HepG2 (cell line): ENCODE data around the gene NFX1. TPM values are rescaled to one million over a fixed set of nuclear protein-coding genes. Genes with fewer than 3 reads are reported as not detected.
"Not testable (repeated sequence)": the region's sequence is repeated elsewhere in the genome, so short reads cannot be mapped to it uniquely, and the experiment has no call there.

ENCODE experiments used
- ARNTL ChIP-seq: sonication (generic); formaldehyde crosslinking; IDR thresholded peaks from 2 replicates; pipeline ENCODE4 v1.4.0; 2020; ENCODE audit warnings: mild to moderate bottlenecking, missing genetic modification reagents
- CREM ChIP-seq, 2 experiments: sonication (generic) in 1 of 2; formaldehyde crosslinking in 1 of 2; IDR thresholded peaks; 2 replicates each; pipeline versions ENCODE4 v1.4.0 to v1.6.1; 2016 to 2020; ENCODE audit warnings: antibody characterized with exemption in 1 of 2, mild to moderate bottlenecking in 1 of 2, missing genetic modification reagents in 1 of 2
- ESRRA ChIP-seq: sonication (generic); formaldehyde crosslinking; IDR thresholded peaks from 2 replicates; pipeline ENCODE4 v1.5.1; 2020; ENCODE audit warnings: mild to moderate bottlenecking, low read depth, missing genetic modification reagents
- FOXK1 ChIP-seq: sonication (generic); formaldehyde crosslinking; IDR thresholded peaks from 2 replicates; pipeline ENCODE4 v1.4.0; 2020; ENCODE audit warnings: low read depth, missing genetic modification reagents, borderline replicate concordance
- GABPB1 ChIP-seq: IDR thresholded peaks from 2 replicates; pipeline ENCODE4 v1.6.1; 2016; ENCODE audit warnings: mild to moderate bottlenecking, missing genetic modification reagents, moderate library complexity, missing compliant biosample characterization
- HNF4A ChIP-seq: sonication (generic); formaldehyde crosslinking; IDR thresholded peaks from 2 replicates; pipeline ENCODE4 v1.4.0; 2020; ENCODE audit warnings: missing genetic modification reagents
- KDM2A ChIP-seq: sonication (generic); formaldehyde crosslinking; IDR thresholded peaks from 2 replicates; pipeline ENCODE4 v1.4.0; 2020; ENCODE audit warnings: low read depth, missing genetic modification reagents, borderline replicate concordance
- LCORL ChIP-seq, 2 experiments: fragments of 450-650 bp in 1 of 2; sonication (generic) in 1 of 2; formaldehyde crosslinking in 1 of 2; IDR thresholded peaks; 2 replicates each; pipeline versions ENCODE4 v1.5.0 to v1.6.1; 2017 to 2020; ENCODE audit warnings: antibody characterized with exemption in 1 of 2, missing genetic modification reagents in 1 of 2
- MIER3 ChIP-seq: IDR thresholded peaks from 2 replicates; pipeline ENCODE4 v1.6.1; 2016; ENCODE audit warnings: missing compliant biosample characterization, borderline replicate concordance
- NR2F6 ChIP-seq, 2 experiments: IDR thresholded peaks; 2 replicates each; pipeline ENCODE4 v1.6.1; 2016; ENCODE audit warnings: antibody characterized with exemption in 1 of 2, mild to moderate bottlenecking in 1 of 2
- RCOR2 ChIP-seq: IDR thresholded peaks from 2 replicates; pipeline ENCODE4 v1.6.1; 2016; ENCODE audit warnings: missing biosample characterization, missing genetic modification reagents
- REPIN1 ChIP-seq: sonication (generic); formaldehyde crosslinking; IDR thresholded peaks from 2 replicates; pipeline ENCODE4 v1.8.0; 2022; ENCODE audit warnings: missing genetic modification reagents, low read depth, mild to moderate bottlenecking, borderline replicate concordance
- SAP130 ChIP-seq: IDR thresholded peaks from 2 replicates; pipeline ENCODE4 v1.6.1; 2016; ENCODE audit warnings: low read depth
- TFDP2 ChIP-seq: sonication (generic); formaldehyde crosslinking; IDR thresholded peaks from 2 replicates; pipeline ENCODE4 v1.4.0; 2020; ENCODE audit warnings: missing genetic modification reagents
- polyA plus RNA-seq, 8 experiments: library from polyadenylated mRNA; depleted of rRNA in 3 of 8; stranded (reverse) in 7 of 8; unstranded in 1 of 8; fragments of >200 nt; fragmentation: Illumina TruSeq in 4 of 8; extraction: Trizol in 4 of 8; gene quantifications; 2 replicates each; pipeline versions ENCODE4 v1.2.1 to v1.2.3, GENCODE V29; 2011 to 2016; ENCODE audit warnings: low read depth in 4 of 8, missing spikeins in 1 of 8, mixed read lengths in 1 of 8; ENCODE audit not compliant: insufficient read depth in 1 of 8
- total RNA-seq, 5 experiments: library from RNA; depleted of rRNA; stranded (reverse); fragments of >200 nt; fragmentation: Illumina TruSeq; extraction: Trizol; gene quantifications; 2 replicates each; pipeline ENCODE4 v1.2.3, GENCODE V29; 2016; ENCODE audit warnings: low read depth in 1 of 5
- TF ChIP-seq, protein P1 (sequence below): sonication (generic); formaldehyde crosslinking; IDR thresholded peaks from 2 replicates; pipeline ENCODE4 v1.4.0; 2020; ENCODE audit warnings: missing genetic modification reagents, borderline replicate concordance
- TF ChIP-seq, protein P2 (sequence below): sonication (generic); formaldehyde crosslinking; IDR thresholded peaks from 2 replicates; pipeline ENCODE4 v1.9.0; 2022; ENCODE audit warnings: low read depth, missing genetic modification reagents
- TF ChIP-seq, protein P3 (sequence below): sonication (generic); formaldehyde crosslinking; IDR thresholded peaks from 2 replicates; pipeline ENCODE4 v1.4.0; 2020; ENCODE audit warnings: missing genetic modification reagents
- TF ChIP-seq, protein P4 (sequence below): IDR thresholded peaks from 2 replicates; pipeline ENCODE4 v1.6.1; 2012; ENCODE audit warnings: inconsistent platforms

Gene NFX1
- total and polyA plus RNA-seq, 2 of the 13 experiments (the other 11 are each of a cell fraction or from before 2014, with no cell fraction given): 23.9 to 27.5 TPM

DNA sequence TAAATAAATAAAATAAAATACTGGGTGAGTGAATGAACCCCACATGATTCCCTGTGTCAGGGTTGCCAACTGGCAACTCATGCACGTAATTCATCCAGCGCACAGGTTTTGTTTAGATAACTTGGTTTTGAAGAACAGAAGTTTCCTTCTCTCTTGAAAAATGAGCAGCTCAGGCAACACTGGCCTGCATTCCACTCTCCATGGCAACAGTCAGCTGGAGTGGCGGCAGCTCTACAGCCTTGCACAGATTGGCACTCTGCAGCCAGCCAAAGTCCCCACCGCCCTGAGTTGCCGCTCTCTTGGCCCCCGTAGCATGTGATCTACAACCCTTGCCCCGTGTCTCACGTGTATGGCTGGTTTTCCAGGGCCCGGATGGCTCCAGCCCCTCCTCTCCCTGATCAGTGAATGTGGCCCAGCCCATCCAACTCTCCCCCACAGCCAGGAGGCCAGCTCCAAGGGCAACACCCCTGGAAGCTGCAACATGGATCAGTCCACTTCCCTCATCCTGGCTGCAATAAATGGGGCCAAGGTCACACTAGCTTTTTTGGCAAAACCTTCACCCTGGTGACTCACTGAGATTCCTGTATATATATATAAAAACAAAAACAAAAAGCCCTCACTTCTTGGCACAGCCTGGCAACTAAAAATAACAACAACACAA is 100.9 kb downstream of the NFX1 start (continued):
- TF ChIP-seq CREM (IDR thresholded peaks at IDR 0.05): peak; percentile 47; the same call in 1 of the 2 replicates
- TF ChIP-seq CREM (CRISPR knock-in tag; IDR thresholded peaks at IDR 0.05): not testable (repeated sequence)
- TF ChIP-seq, protein P1, sequence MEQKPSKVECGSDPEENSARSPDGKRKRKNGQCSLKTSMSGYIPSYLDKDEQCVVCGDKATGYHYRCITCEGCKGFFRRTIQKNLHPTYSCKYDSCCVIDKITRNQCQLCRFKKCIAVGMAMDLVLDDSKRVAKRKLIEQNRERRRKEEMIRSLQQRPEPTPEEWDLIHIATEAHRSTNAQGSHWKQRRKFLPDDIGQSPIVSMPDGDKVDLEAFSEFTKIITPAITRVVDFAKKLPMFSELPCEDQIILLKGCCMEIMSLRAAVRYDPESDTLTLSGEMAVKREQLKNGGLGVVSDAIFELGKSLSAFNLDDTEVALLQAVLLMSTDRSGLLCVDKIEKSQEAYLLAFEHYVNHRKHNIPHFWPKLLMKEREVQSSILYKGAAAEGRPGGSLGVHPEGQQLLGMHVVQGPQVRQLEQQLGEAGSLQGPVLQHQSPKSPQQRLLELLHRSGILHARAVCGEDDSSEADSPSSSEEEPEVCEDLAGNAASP (CRISPR knock-in tag): peak; percentile 22; the same call in 1 of the 2 replicates
- TF ChIP-seq NR2F6 (IDR thresholded peaks at IDR 0.05): peak; percentile 44
- peak; percentile 70 for TF ChIP-seq NR2F6 (CRISPR knock-in tag; IDR thresholded peaks at IDR 0.05)
- peak; percentile 70 for TF ChIP-seq HNF4A (CRISPR knock-in tag)
- TF ChIP-seq SAP130 (CRISPR knock-in tag): peak; percentile 94
- TF ChIP-seq ARNTL (CRISPR knock-in tag): peak; percentile 97
- peak; percentile 60; the same call in 1 of the 2 replicates for TF ChIP-seq FOXK1
- TF ChIP-seq, protein P2, sequence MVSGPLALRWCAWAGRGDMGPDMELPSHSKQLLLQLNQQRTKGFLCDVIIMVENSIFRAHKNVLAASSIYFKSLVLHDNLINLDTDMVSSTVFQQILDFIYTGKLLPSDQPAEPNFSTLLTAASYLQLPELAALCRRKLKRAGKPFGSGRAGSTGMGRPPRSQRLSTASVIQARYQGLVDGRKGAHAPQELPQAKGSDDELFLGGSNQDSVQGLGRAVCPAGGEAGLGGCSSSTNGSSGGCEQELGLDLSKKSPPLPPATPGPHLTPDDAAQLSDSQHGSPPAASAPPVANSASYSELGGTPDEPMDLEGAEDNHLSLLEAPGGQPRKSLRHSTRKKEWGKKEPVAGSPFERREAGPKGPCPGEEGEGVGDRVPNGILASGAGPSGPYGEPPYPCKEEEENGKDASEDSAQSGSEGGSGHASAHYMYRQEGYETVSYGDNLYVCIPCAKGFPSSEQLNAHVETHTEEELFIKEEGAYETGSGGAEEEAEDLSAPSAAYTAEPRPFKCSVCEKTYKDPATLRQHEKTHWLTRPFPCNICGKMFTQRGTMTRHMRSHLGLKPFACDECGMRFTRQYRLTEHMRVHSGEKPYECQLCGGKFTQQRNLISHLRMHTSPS: peak; percentile 50; the same call in 1 of the 2 replicates
- 0 out of 2 replicates have a peak, but pooled peaks have one; percentile 25 for TF ChIP-seq RCOR2 (CRISPR knock-in tag)
- TF ChIP-seq, protein P3, sequence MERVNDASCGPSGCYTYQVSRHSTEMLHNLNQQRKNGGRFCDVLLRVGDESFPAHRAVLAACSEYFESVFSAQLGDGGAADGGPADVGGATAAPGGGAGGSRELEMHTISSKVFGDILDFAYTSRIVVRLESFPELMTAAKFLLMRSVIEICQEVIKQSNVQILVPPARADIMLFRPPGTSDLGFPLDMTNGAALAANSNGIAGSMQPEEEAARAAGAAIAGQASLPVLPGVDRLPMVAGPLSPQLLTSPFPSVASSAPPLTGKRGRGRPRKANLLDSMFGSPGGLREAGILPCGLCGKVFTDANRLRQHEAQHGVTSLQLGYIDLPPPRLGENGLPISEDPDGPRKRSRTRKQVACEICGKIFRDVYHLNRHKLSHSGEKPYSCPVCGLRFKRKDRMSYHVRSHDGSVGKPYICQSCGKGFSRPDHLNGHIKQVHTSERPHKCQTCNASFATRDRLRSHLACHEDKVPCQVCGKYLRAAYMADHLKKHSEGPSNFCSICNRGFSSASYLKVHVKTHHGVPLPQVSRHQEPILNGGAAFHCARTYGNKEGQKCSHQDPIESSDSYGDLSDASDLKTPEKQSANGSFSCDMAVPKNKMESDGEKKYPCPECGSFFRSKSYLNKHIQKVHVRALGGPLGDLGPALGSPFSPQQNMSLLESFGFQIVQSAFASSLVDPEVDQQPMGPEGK (CRISPR knock-in tag): peak; percentile 72; the same call in 1 of the 2 replicates
- 0 out of 2 replicates have a peak, but pooled peaks have one; percentile 37 for TF ChIP-seq ESRRA (CRISPR knock-in tag)
- peak; percentile 39; the same call in 1 of the 2 replicates for TF ChIP-seq GABPB1 (CRISPR knock-in tag)
- peak; percentile 53 for TF ChIP-seq TFDP2
- TF ChIP-seq, protein P4, sequence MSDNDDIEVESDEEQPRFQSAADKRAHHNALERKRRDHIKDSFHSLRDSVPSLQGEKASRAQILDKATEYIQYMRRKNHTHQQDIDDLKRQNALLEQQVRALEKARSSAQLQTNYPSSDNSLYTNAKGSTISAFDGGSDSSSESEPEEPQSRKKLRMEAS: peak; percentile 46; the same call in 1 of the 2 replicates
- TF ChIP-seq KDM2A (CRISPR knock-in tag): peak; percentile 48; the same call in 1 of the 2 replicates
- peak; percentile 47; the same call in 1 of the 2 replicates for TF ChIP-seq REPIN1 (CRISPR knock-in tag)
- TF ChIP-seq LCORL (IDR thresholded peaks at IDR 0.05): peak; percentile 71
- peak; percentile 85 for TF ChIP-seq LCORL (CRISPR knock-in tag; IDR thresholded peaks at IDR 0.05)
- TF ChIP-seq MIER3 (CRISPR knock-in tag): peak; percentile 73; the same call in 1 of the 2 replicates
